ENCODE data around the gene FAM135A.
A peak's percentile ranks its signal among the peaks of the same experiment; 100 is the strongest.
"Not testable (repeated sequence)": the region's sequence is repeated elsewhere in the genome, so short reads cannot be mapped to it uniquely, and the experiment has no call there.

The FAM135A gene

DNA sequence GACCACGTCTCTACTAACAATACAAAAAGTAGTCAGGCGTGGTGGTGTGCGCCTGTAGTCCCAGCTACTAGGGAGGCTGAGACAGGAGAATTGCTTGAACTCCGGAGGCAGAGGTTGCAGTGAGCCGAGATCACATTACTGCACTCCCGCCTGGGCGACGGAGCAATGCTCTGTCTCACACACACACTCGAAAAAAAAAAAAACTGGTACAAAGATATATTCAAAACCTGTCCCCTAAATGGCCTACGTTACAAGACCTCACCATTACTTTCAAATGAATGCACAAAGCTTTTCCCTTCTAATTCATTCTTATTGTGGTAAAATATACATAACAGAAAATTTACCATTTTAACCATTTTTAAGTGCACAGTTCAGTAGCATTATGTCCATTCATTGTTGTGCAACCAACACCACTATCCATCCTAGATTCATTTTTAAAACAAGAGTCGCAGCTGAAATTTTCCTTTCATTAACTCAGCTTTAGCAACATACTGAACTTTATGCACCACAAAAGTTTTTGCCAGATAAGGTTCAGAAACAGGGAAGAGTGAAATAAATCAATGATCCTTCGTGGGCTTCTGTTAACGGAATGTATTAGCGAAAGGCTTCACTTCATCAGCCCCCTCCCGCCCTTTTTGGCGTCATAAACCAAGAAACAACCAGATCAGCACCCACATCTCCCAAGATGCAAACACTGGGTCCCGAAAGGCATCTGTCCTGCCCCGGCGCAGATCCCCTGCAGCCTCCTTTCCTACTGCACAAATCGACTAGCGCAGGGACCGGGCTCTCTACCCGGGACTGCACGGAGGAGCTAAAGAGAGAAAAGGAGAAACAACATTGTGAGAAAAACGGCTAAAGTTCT, 825 bp upstream of the FAM135A start:
- H3K9me3 Mint-ChIP-seq: no peaks in the 10 kb centered on the region
- peaks cover 3 to 9% of the 10 kb centered on the region in 2 donors for H3K36me3 Mint-ChIP-seq
- peak overlapping the region; percentile 86 to 92 for H3K4me3 Mint-ChIP-seq
- DNase-seq: no peak
- ATAC-seq (replicated peaks): peak; percentile 24 to 25
- peak overlapping the region; percentile 92 for H3K27ac Mint-ChIP-seq
- peaks cover 0 to 6% of the 10 kb centered on the region in 2 donors for H3K27me3 Mint-ChIP-seq
- H3K4me1 Mint-ChIP-seq: peaks cover 11 to 28% of the 10 kb centered on the region in 2 donors

DNA sequence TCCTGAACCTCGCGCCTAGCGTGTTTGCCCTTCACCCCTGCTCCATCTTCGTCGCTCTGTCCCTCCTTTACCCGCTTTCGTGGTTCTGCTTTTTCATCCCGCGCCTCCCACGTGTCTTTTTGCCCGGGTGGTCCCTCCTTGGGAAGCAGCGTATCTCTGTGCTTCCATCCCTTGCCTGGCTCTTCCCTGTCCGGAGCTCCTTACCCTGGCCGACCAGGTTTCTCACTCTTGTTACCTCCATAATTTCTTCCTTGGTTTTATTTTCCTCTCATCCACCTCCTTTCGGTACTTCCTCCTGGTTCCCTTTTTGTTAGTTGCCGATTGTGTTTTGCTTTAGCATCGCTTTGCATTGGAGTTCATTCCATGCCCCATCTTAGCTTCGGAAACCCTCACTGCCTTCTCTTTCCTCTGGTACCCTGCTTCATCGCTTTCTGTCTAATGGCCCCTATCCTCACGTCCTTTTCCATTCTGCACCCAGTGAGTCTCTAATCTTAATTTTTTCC, 735 bp downstream of the FAM135A start:
- ATAC-seq (replicated peaks): no peak
- Mint-ChIP-seq H3K4me3 (peak overlapping the region; percentile 86 to 92), H3K27me3 (no peaks in the 10 kb centered on the region), H3K4me1 (peaks cover 11 to 28% of the 10 kb centered on the region in 2 donors), H3K27ac (peak overlapping the region; percentile 87), H3K9me3 (no peaks in the 10 kb centered on the region), H3K36me3 (peaks cover 7 to 16% of the 10 kb centered on the region in 2 donors)
- DNase-seq: peak; percentile 33

- Mint-ChIP-seq H3K4me3 (peak overlapping the region; percentile 86 to 92), H3K27me3 (no peaks in the 10 kb centered on the region), H3K9me3 (no peaks in the 10 kb centered on the region), H3K36me3 (peaks cover 11 to 23% of the 10 kb centered on the region in 2 donors), H3K27ac (no peak overlapping the region), H3K4me1 (peaks cover 13 to 28% of the 10 kb centered on the region in 2 donors)
- ATAC-seq (replicated peaks): no peak
- DNase-seq: no peak
Measured at GRCh38 chr6:70414813-70415212, 1.5 kb downstream of the FAM135A start.

DNA sequence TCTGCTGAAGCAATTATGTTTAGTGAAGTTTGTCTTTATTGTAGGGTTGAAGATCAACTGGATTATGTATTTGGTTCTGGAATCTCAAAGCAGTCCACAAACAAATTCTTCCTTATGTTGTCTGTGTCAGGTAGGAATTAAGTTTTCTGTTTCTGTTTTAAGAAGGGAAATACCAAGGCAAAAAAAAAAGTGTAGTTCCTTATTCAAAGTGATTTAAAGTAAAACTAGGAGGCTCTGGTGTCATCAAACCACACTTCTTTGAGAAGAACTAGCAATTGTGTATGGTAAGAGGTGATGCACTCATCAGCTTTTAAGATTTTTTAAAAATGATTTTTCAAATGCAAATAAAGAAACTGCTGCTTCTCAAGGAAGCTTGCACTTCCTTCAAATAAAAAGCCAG, 1.9 kb downstream of the FAM135A start:
- Mint-ChIP-seq H3K36me3 (peaks cover 11 to 24% of the 10 kb centered on the region in 2 donors), H3K4me3 (peak overlapping the region; percentile 27 to 43), H3K27ac (no peak overlapping the region), H3K27me3 (no peaks in the 10 kb centered on the region), H3K4me1 (peaks cover 13 to 28% of the 10 kb centered on the region in 2 donors), H3K9me3 (no peaks in the 10 kb centered on the region)
- DNase-seq: no peak
- no peak for ATAC-seq (replicated peaks)

DNA sequence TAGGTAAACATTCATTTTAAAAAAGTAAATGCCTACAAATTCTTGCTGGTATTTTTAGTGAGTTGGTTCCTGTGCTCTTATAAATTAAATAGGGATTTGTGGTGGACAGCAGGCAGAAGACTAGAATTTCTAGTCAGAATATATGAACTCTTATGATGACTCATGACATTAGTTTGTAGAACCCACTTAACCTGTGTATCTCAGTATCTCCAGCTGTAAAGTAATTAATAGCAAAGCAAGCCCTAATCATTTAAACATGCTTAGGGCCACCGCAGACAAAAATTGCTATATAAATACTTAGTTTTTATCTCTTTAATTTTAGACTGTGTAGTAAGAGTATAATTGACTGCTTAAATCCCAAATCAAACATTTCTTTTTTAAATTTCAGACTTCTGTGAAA, 2.4 kb downstream of the FAM135A start:
- Mint-ChIP-seq H3K4me1 (peaks cover 13 to 28% of the 10 kb centered on the region in 2 donors), H3K4me3 (no peak overlapping the region), H3K27me3 (no peaks in the 10 kb centered on the region), H3K27ac (no peak overlapping the region), H3K36me3 (peaks cover 11 to 25% of the 10 kb centered on the region in 2 donors), H3K9me3 (no peaks in the 10 kb centered on the region)
- DNase-seq (no peak), ATAC-seq (replicated peaks) (no peak)

- no peaks in the 10 kb centered on the region for H3K27me3 Mint-ChIP-seq
- H3K36me3 Mint-ChIP-seq: peaks cover 13 to 44% of the 10 kb centered on the region in 2 donors
- DNase-seq (no peak), ATAC-seq (replicated peaks) (no peak)
- H3K4me1 Mint-ChIP-seq: peaks cover 0 to 3% of the 10 kb centered on the region in 2 donors
- H3K4me3 Mint-ChIP-seq: no peak overlapping the region
- no peak overlapping the region for H3K27ac Mint-ChIP-seq
- no peaks in the 10 kb centered on the region for H3K9me3 Mint-ChIP-seq
Measured at GRCh38 chr6:70421509-70421908, 8.2 kb downstream of the FAM135A start.

- Mint-ChIP-seq H3K4me1 (peaks cover 0 to 2% of the 10 kb centered on the region in 2 donors), H3K9me3 (no peaks in the 10 kb centered on the region), H3K4me3 (no peak overlapping the region), H3K36me3 (peaks cover 11 to 43% of the 10 kb centered on the region in 2 donors), H3K27me3 (no peaks in the 10 kb centered on the region), H3K27ac (no peak overlapping the region)
- DNase-seq: no peak
- no peak for ATAC-seq (replicated peaks)
Measured at GRCh38 chr6:70423189-70424134, 10.2 kb downstream of the FAM135A start.

DNA sequence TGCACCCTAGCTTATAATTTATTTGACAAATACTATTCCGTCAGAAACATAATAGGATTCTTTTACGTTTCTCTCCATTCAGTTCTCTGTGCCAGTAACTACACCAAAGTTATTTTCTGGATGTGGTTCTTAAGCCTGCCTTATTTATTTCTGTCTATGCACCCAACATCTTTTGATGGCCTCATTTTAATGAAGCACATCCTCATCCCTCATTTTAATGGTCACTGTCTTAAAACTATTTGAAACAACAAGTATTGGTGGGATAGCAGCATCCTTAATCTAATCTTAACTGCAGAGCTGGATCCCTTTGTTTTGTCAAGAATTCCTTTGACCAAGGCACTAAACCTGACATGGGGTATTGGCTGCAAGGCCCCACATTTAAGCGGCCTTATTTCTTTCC, 11.0 kb downstream of the FAM135A start:
- DNase-seq (no peak), ATAC-seq (replicated peaks) (no peak)
- no peak overlapping the region for H3K4me3 Mint-ChIP-seq
- H3K27ac Mint-ChIP-seq: no peak overlapping the region
- no peaks in the 10 kb centered on the region for H3K27me3 Mint-ChIP-seq
- H3K9me3 Mint-ChIP-seq: no peaks in the 10 kb centered on the region
- peaks cover 0 to 2% of the 10 kb centered on the region in 2 donors for H3K4me1 Mint-ChIP-seq
- peaks cover 10 to 40% of the 10 kb centered on the region in 2 donors for H3K36me3 Mint-ChIP-seq

DNA sequence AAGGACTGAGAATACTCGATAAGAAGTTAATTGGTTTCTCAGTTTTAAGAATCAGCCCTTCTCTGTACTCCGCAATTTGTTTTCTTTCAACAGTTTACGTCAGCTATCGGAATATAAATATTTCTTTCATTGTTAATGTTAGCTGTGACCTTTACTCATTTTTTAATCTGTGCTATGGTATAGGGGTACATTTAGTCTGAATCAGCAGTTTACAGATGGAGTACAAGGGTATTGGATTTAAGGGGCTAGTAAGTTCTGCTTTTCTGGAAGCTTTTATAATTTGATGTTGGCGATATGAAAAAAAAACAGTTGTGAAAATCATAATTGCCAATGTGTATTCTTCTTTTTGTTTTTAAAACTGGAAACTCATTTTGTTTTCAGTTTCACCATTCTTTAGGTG, 23.0 kb downstream of the FAM135A start:
- Mint-ChIP-seq H3K9me3 (peaks cover 0 to 3% of the 10 kb centered on the region in 2 donors), H3K4me1 (no peaks in the 10 kb centered on the region), H3K4me3 (no peak overlapping the region), H3K27ac (no peak overlapping the region), H3K36me3 (peaks cover 17 to 33% of the 10 kb centered on the region in 2 donors), H3K27me3 (no peaks in the 10 kb centered on the region)
- no peak for ATAC-seq (replicated peaks)
- no peak for DNase-seq

- DNase-seq: no peak
- no peak overlapping the region for H3K4me3 Mint-ChIP-seq
- ATAC-seq (replicated peaks): no peak
- H3K36me3 Mint-ChIP-seq: peaks cover 35 to 52% of the 10 kb centered on the region in 2 donors
- H3K9me3 Mint-ChIP-seq: peaks cover 10 to 13% of the 10 kb centered on the region in 2 donors
- no peaks in the 10 kb centered on the region for H3K4me1 Mint-ChIP-seq
- no peak overlapping the region for H3K27ac Mint-ChIP-seq
- no peaks in the 10 kb centered on the region for H3K27me3 Mint-ChIP-seq
Measured at GRCh38 chr6:70445001-70445400, 31.7 kb downstream of the FAM135A start.

- peaks cover 39 to 52% of the 10 kb centered on the region in 2 donors for H3K36me3 Mint-ChIP-seq
- peaks cover 10 to 15% of the 10 kb centered on the region in 2 donors for H3K9me3 Mint-ChIP-seq
- not testable (repeated sequence) for H3K4me3 Mint-ChIP-seq; H3K4me1 Mint-ChIP-seq; H3K27me3 Mint-ChIP-seq; H3K27ac Mint-ChIP-seq; ATAC-seq (replicated peaks); DNase-seq
Measured at GRCh38 chr6:70447343-70448070, 34.2 kb downstream of the FAM135A start.

DNA sequence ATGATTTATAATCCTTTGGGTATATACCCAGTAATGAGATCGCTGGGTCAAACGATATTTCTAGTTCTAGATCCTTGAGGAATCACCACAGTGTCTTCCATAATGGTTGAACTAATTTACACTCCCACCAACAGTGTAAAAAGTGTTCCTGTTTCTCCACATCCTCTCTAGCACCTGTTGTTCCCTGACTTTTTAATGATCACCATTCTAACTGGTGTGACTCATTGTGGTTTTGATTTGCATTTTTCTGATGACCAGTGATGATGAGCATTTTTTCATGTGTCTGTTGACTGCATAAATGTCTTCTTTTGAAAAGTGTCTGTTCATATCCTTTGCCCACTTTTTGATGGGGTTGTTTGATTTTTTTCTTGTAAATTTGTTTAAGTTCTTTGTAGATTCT, 40.6 kb downstream of the FAM135A start:
- not testable (repeated sequence) for H3K27ac Mint-ChIP-seq, DNase-seq

GRCh38 chr6:70456735-70457134, 43.4 kb downstream of the FAM135A start:
- Mint-ChIP-seq H3K27me3 (no peaks in the 10 kb centered on the region), H3K27ac (peak overlapping the region; percentile 62), H3K4me3 (no peak overlapping the region), H3K9me3 (peaks cover 0 to 6% of the 10 kb centered on the region in 2 donors), H3K36me3 (peaks cover 32 to 38% of the 10 kb centered on the region in 2 donors), H3K4me1 (peaks cover 5 to 12% of the 10 kb centered on the region in 2 donors)
- DNase-seq (no peak), ATAC-seq (replicated peaks) (no peak)

More for the DNA sequence above, 40.6 kb downstream of the FAM135A start:
- ATAC-seq (replicated peaks); H3K27me3 Mint-ChIP-seq; H3K4me3 Mint-ChIP-seq; H3K9me3 Mint-ChIP-seq: not testable (repeated sequence)
- peaks cover 5 to 12% of the 10 kb centered on the region in 2 donors for H3K4me1 Mint-ChIP-seq
- peaks cover 35 to 40% of the 10 kb centered on the region in 2 donors for H3K36me3 Mint-ChIP-seq
